GM21619 (cell line): ENCODE results near the gene TXNIP.

Experiments
- ATAC-seq: cut with Tn5 transposase; IDR thresholded peaks from one replicate; pipeline ENCODE4 v1.9.1; 2021; ENCODE audit not compliant: unreplicated experiment

TXNIP gene

GRCh38 chr1:145964328-145965118 lies 31.9 kb downstream of the TXNIP start, which contains the start of the genes ANKRD34A and POLR3GL:
ANKRD34A (minus strand) TSS chr1:145964575; CDS start chr1:145961759, 2,816 bp downstream.
POLR3GL (plus strand) TSS chr1:145964690; CDS start chr1:145974866, 10,176 bp downstream.
- ATAC-seq = peak; percentile 88

- ATAC-seq = no peak
These were observed 32.9 kb downstream of the TXNIP start for GRCh38 chr1:145963265-145964019.

GRCh38 chr1:145962157-145963102 lies 33.9 kb downstream of the TXNIP start:
- no peak for ATAC-seq

- ATAC-seq = no peak
These were observed 34.8 kb downstream of the TXNIP start for GRCh38 chr1:145961425-145962156.

- no peak for ATAC-seq
These were observed 35.3 kb downstream of the TXNIP start for GRCh38 chr1:145961109-145961424.

GRCh38 chr1:145960468-145961108 lies 35.8 kb downstream of the TXNIP start:
- ATAC-seq = no peak

- no peak for ATAC-seq
These were observed 36.4 kb downstream of the TXNIP start for GRCh38 chr1:145959957-145960467.

GRCh38 chr1:145959333-145959732 lies 37.0 kb downstream of the TXNIP start:
- ATAC-seq = no peak

GRCh38 chr1:145958734-145959133 lies 37.6 kb downstream of the TXNIP start:
- ATAC-seq = no peak

- ATAC-seq = peak; percentile 86
These were observed 38.7 kb downstream of the TXNIP start, which contains the start of gene LIX1L for GRCh38 chr1:145957443-145958319. LIX1L (minus strand) TSS chr1:145958017; CDS start chr1:145957927, 90 bp downstream.

- ATAC-seq = no peak
These were observed 39.5 kb downstream of the TXNIP start for GRCh38 chr1:145956781-145957442.

GRCh38 chr1:145956361-145956760 lies 40.0 kb downstream of the TXNIP start:
- ATAC-seq = no peak

- no peak for ATAC-seq
These were observed 40.9 kb downstream of the TXNIP start for GRCh38 chr1:145955436-145955835.

GRCh38 chr1:145953861-145954260 lies 42.5 kb downstream of the TXNIP start:
- ATAC-seq = no peak

- ATAC-seq = no peak
These were observed 43.5 kb downstream of the TXNIP start for GRCh38 chr1:145952903-145953302.

GRCh38 chr1:145951526-145951925 lies 44.9 kb downstream of the TXNIP start:
- no peak for ATAC-seq

GRCh38 chr1:145949219-145949618 lies 47.2 kb downstream of the TXNIP start:
- no peak for ATAC-seq

GRCh38 chr1:145947551-145947950 lies 48.8 kb downstream of the TXNIP start:
- ATAC-seq = no peak
